SIG-M5 treated with dmso at 0.1 percent for 504 hours (cell line): Measurements from ENCODE around the gene PLAC9.
"Not testable (repeated sequence)": the region's sequence is repeated elsewhere in the genome, so short reads cannot be mapped to it uniquely, and the experiment has no call there.

Experiments
- DNase-seq: peaks from one replicate; lab custom pipeline; 2025; ENCODE audit not compliant: unreplicated experiment; lab: John Stamatoyannopoulos, UW

Gene PLAC9

DNA sequence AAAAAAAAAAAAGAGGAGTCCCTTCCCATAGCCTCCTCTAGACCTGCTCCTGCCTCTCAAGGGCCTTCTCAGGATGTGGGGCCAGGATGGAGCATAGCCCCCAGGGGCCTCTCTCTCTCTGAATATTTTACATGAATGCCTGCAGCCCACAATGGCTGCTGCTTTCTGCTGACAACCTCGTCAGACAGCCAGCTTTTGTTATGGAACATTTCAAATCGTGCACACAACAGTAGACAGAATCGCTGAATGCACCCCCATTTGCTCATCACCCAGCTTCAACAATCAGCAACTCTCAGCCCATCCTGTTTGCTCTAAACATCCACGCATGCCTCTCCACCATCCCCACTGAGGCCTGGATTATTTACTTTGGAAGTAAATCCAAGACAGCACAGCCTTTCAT is 5.4 kb downstream of the PLAC9 start:
- DNase-seq, result no peak

DNA sequence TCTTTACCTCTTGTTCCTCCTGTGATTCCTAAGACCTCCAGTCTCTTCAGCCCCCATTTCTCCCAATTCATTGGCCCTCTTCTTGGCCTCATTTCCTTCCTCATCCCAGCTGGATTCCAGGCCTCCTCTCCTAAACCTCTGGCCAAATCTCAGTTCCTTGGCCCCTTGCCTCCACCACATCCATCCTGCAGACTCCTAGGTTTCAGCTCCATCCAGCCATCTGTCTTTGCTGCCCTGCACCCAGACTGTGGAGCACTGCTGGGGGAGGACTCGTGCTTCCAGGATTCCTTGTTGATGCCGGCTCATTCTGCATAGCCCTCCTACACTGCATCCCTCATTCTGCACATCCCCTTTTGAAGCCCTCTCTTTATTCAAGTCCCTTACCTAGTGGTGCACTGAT is 6.7 kb downstream of the PLAC9 start:
- DNase-seq, result no peak

GRCh38 chr10:80140251-80140650 is 7.7 kb downstream of the PLAC9 start:
- no peak for DNase-seq

- no peak for DNase-seq
Observed at GRCh38 chr10:80141696-80142460, 9.3 kb downstream of the PLAC9 start.

DNA sequence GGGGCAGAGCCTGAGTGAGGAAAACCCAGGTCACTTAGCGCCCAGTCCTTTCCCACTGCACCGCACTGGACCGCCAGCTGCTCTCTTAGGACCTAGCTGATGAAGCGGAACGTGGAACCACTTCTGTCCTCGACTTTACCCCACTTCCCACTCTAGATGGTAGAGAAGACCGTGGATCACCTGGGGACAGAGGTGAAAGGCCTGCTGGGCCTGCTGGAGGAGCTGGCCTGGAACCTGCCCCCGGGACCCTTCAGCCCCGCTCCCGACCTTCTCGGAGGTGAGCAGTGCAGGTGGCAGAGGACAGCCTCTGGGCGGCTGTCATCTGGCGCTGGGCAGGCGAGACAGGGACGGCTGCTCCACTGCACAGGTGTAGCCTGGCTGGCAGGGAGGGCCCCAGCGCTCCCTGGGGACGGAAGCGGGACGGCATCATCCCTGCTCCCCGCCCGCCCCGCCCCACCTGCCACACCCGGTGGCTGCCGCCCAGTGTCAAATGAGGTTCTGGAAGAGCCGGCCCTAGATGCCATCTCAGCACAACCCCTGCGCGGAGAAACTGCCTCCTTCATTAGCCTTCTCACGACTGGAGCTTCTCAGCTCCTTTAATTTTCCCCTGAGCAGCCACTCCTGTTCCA is 11.7 kb downstream of the PLAC9 start:
- peak; percentile 11 for DNase-seq

DNA sequence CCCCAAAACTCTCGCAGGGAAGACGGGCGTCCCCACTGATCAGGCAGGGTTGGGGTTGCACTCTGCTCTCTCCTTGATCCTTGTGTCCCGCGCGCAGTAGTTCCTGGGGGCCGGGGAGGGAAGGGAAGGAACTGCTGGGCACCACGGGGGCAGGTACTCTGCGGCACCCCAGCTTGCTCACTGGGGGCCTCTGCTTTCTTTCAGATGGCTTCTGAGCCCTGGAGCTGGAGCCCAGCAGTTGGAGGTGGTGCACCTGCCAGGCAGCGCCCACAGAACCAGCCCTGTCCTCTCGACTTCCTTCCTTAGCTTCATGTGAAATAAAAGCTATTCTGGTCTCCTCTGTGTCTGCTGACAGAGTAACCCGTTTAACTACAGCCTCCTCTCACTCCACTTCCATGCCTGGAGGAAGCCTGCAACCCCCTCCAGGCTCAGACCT is 12.2 kb downstream of the PLAC9 start:
- no peak for DNase-seq

- DNase-seq, result not testable (repeated sequence)
Observed at GRCh38 chr10:80145406-80146308, 13.1 kb downstream of the PLAC9 start.

- DNase-seq, result no peak
Observed at GRCh38 chr10:80146918-80147317, 14.4 kb downstream of the PLAC9 start.

DNA sequence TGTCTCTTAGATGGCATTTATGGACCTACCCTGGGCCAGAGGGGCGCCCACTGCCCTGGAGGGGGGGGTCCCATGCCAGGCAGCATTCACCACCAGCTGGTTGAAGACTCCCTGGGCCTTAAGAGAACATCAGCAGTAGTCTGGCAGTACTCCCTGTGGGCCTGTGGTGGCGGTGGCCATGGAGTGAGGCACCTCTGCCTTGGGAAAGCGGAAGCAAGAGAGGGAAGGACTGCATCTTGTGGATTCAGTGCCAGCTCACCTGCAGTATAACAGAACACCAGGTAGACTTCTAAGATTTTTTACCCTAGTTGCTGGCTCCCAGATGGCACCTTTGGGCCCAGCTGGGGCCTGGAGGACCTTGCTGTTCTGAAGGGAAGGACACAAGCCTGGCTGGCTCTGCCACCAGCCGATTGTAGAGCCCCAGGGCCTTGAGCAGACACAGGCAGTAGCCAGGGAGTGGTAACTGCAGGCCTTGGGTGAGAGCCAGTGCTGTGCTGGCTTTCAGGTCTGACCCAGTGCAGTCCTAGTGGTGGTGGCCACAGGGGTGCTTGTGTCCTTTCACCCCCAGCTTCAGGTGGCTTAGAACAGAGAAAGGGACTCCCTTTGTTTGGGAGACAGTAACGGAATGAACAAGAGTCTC is 15.8 kb downstream of the PLAC9 start:
- DNase-seq, result no peak

DNA sequence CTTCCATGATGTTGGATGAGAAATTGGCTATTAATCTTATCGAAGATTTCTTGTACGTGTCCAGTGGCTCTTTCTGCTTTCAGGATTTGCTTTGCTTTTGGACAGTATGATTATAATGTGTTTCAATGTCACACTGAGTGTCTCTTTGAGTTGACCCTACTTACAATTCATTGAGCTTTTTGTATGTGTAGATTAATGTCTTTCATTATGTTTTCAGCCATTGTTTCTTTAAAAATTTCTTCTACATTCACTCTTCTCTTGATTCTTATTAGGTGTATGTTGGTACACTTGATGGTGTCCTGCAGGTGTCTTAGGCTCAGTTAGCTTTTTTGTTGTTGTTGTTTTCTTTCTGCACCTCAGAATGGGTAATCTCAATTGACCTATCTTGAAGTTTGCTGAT is 16.6 kb downstream of the PLAC9 start:
- DNase-seq, result no peak

DNA sequence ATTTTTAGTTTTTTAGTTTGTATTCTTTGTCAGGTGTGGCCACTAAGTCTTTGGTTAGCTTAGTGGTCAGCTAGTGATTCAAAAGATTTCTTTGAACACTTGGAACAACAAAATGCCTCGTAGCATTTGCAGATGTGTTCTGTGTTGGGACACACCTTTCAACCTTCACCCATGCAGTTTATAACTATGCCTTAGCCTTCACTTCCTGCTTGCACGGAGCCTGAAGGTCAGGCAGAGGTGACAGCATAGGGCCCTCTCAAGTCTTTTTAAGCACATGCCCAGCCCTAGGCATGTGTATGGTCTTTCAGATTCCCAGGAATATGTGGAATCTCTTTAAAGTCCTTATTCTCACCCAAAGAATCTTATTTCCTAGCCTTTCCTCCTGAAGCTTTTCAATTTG is 17.6 kb downstream of the PLAC9 start:
- DNase-seq, result no peak

- no peak for DNase-seq
Observed at GRCh38 chr10:80152820-80153219, 20.3 kb downstream of the PLAC9 start.

DNA sequence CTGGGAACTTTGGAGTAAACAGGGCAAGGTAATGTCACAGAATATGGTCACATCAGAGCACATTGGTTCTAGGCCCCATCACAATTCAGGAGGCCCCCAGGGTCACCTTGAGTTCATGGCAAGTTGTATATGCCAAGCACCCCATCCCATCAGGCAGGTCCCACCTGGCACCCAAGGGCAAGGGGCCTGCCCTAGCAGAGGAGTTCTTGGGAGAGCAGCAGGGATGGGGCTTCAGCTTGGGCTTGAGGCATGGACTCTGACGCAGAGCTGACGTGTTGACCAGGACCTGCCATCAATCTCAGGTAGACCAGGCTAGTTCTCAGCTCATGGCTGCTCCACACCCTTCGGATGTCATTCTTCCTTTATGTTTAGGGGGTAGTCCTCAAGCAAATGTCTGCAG is 20.9 kb downstream of the PLAC9 start:
- DNase-seq, result no peak

- no peak for DNase-seq
Observed at GRCh38 chr10:80154626-80154977, 22.1 kb downstream of the PLAC9 start.

DNA sequence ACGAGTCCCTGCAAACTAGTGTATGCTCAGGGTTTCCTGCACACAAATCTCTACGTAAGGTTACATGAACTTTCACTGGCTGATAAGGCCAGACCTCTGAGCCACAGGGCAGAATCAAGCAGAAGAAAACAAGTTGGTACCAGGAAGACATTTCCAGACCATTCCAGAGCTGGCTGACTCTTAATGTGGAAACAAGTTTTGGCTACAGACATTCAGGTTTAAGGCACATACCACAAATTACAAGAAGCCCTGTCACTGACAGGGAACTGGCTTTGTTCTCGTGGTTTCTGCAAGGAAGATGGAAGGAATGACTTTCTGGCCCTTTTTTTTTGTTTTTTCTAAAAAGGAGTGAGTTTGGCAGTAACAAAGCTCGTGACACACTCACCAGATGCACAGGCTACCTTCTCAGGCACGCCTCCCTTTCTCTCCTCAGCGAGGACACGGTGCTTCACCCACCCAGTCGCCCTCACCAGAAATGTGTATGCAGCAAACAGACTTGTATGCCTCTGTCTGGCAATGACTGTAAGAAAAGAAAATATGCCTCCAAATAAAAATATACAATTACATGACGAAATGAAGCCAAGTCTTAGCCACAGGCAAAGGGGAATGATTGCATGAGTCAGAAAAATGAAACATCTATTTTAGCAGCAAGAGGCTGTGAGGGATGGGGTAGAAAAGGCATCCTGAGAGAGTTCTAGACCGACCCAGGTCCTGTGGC is 22.6 kb downstream of the PLAC9 start:
- DNase-seq, result no peak

- no peak for DNase-seq
Observed at GRCh38 chr10:80155696-80156215, 23.2 kb downstream of the PLAC9 start.

- no peak for DNase-seq
Observed at GRCh38 chr10:80156216-80156615, 23.7 kb downstream of the PLAC9 start.

- DNase-seq, result no peak
Observed at GRCh38 chr10:80157561-80157960, 25.0 kb downstream of the PLAC9 start.

DNA sequence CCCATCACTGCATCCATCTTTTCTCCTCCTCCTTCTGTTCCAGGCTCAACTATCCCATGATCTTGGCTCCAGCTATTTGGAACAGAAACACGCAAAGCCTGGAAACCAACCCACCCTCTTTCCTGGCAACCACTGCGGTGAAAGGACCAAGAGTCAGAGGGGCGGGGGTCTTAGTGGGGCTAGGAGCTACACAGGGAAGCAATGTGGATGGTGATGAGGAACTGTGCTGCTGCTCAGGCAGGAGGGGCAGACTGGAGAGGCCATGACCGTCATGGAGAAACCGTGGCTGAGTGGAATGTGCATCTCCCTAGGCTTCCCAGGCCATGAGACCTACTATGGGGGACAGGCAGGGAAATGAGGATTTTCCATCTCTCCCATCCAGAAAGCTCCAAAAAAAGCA is 25.6 kb downstream of the PLAC9 start:
- DNase-seq, result no peak

DNA sequence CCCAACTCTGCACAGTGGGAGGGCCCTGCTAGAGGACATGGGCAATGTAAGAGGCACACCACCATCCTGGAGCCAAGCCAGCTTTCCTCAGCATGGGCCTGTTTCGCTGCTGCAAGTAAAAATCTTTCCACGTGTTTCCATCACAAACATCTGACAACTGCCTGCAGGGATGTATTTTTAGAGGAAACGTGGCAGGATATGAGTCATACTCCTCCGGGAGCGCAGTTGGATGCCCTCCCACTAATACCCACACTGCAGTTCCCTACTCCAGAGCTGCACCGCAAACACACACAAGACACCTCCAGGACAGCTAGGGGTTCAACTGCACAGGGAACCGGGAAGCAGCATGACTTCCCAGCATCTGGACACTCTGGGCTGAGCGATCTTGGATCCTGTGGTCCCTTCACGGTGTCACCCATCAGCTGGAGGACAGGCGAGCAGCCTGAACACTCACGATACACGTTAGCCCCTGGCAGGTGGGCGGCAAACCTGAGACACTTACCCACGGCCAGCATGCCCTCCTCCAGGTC is 26.1 kb downstream of the PLAC9 start:
- peak; percentile 84 for DNase-seq
